Measurements from ENCODE around the gene ANXA2R. TPM values are rescaled to one million over a fixed set of nuclear protein-coding genes. Genes with fewer than 3 reads are reported as not detected.

Gene ANXA2R
- total and polyA plus RNA-seq, 2 of the 13 experiments (the other 11 are each of a cell fraction or from before 2014, with no cell fraction given), result 0.95 to 1.3 TPM

GRCh38 chr5:43006424-43007202, 33.5 kb downstream of the ANXA2R start:
- in situ Hi-C loops (cut with HindIII; ENCODE audit: extremely low pct_ligation_motif_present, low pct_unique_long_range_greater_than_20kb) (loop anchor here (5.0 to 25.0 kb wide), 2 partner anchors 61 to 194 kb away; partner anchors contain the start of gene SELENOP), intact Hi-C loops (cut with micrococcal nuclease; ENCODE audit: unreplicated experiment) (no loop called here)
- 91% methylated on average over 19 of the region's 19 CpGs for WGBS (ENCODE audit: low lambda C conversion rate)
- H3K4me2 ChIP-seq (ENCODE audit: low read depth, low read length), result peak overlapping the region; percentile 89; the same call in 1 of the 2 replicates
- no TSS peak for BruUV-seq (replicated peaks)
- H3K36me3 ChIP-seq (replicated peaks in 1 of 2; ENCODE audit: control insufficient read depth in 1 of 2, insufficient read depth in 2 of 2, low read length in 2 of 2), result no peaks in the 10 kb centered on the region
- ChIA-PET CTCF (ENCODE audit: low intra/inter-chr PET ratio, low total read pairs) (no interaction called here), POLR2A (interaction anchor here (1.2 to 4.9 kb wide), 5 partner anchors 12 to 114 kb away, joined by 4 to 72 read pairs (median 40); partner anchors contain the start of gene ZNF131)
- no peak overlapping the region for H2AFZ ChIP-seq (ENCODE audit: low read length)
- no peaks in the 10 kb centered on the region for H4K20me1 ChIP-seq (ENCODE audit: insufficient read depth, low read length)
- peaks cover 12% of the 10 kb centered on the region for H3K4me1 ChIP-seq (ENCODE audit: insufficient read depth, low read length)
- DNase-seq (ENCODE audit: low spot score) (no peak), FAIRE-seq (no peak), ATAC-seq (no peak)
- H3K9ac ChIP-seq (ENCODE audit: insufficient read depth, low read depth, low read length), result no peak overlapping the region
- no peak overlapping the region for H3K27ac ChIP-seq (ENCODE audit: extremely low read length, insufficient read depth, low read length)
- H3K4me3 ChIP-seq (replicated peaks in 1 of 3; ENCODE audit: insufficient read depth in 1 of 3, low read depth in 2 of 3, low read length in 3 of 3), result no peak overlapping the region
- H3K27me3 ChIP-seq (ENCODE audit: control insufficient read depth in 1 of 2, insufficient read depth in 2 of 2, low read length in 2 of 2), result no peaks in the 10 kb centered on the region; a peak in 1 of 5 replicates
- no peaks in the 10 kb centered on the region for H3K9me3 ChIP-seq (ENCODE audit: low read length)
- H3K79me2 ChIP-seq (ENCODE audit: insufficient read depth, low read length), result no peaks in the 10 kb centered on the region
- TF ChIP-seq ZNF280B (CRISPR knock-in tag; IDR thresholded peaks at IDR 0.05; ENCODE audit: borderline replicate concordance) (no peak), ZNF17 (CRISPR knock-in tag; IDR thresholded peaks at IDR 0.05) (no peak), ZBED4 (CRISPR knock-in tag; IDR thresholded peaks at IDR 0.05; ENCODE audit: borderline replicate concordance) (no peak), YEATS4 (CRISPR knock-in tag; IDR thresholded peaks at IDR 0.05; ENCODE audit: borderline replicate concordance) (no peak), ZSCAN12 (CRISPR knock-in tag; IDR thresholded peaks at IDR 0.05) (no peak), ZFX (CRISPR knock-in tag; IDR thresholded peaks at IDR 0.05; ENCODE audit: low read depth) (no peak), ARNTL (CRISPR knock-in tag; IDR thresholded peaks at IDR 0.05) (no peak), FOXP1 (IDR thresholded peaks at IDR 0.05) (no peak), FOXP1 (CRISPR knock-in tag; IDR thresholded peaks at IDR 0.05) (no peak), ZNF501 (CRISPR knock-in tag; IDR thresholded peaks at IDR 0.05) (no peak), TFDP2 (CRISPR knock-in tag; IDR thresholded peaks at IDR 0.05) (no peak), SMAD9 (CRISPR knock-in tag; IDR thresholded peaks at IDR 0.05) (no peak), ZNF333 (CRISPR knock-in tag; IDR thresholded peaks at IDR 0.05; ENCODE audit: borderline replicate concordance) (no peak), NONO (IDR thresholded peaks at IDR 0.05) (no peak), NONO (CRISPR knock-in tag; conservative IDR thresholded peaks at IDR 0.05) (no peak), ZNF205 (CRISPR knock-in tag; IDR thresholded peaks at IDR 0.05) (no peak), SIX4 (CRISPR knock-in tag; IDR thresholded peaks at IDR 0.05) (no peak), TCF12 (IDR thresholded peaks at IDR 0.05) (no peak), TCF12 (CRISPR knock-in tag; IDR thresholded peaks at IDR 0.05) (no peak), JDP2 (CRISPR knock-in tag; IDR thresholded peaks at IDR 0.05; ENCODE audit: borderline replicate concordance) (no peak)
